NCI-H82 treated with DMSO at 0.1 percent for 48 hours (cell line): ENCODE measurements around the gene EFEMP2.
A peak's percentile ranks its signal among the peaks of the same experiment; 100 is the strongest.
"Not testable (repeated sequence)": the region's sequence is repeated elsewhere in the genome, so short reads cannot be mapped to it uniquely, and the experiment has no call there.

ENCODE experiments used
- DNase-seq: peaks from one replicate; lab custom pipeline; 2025; ENCODE audit not compliant: unreplicated experiment; lab: John Stamatoyannopoulos, UW

Gene EFEMP2

DNA sequence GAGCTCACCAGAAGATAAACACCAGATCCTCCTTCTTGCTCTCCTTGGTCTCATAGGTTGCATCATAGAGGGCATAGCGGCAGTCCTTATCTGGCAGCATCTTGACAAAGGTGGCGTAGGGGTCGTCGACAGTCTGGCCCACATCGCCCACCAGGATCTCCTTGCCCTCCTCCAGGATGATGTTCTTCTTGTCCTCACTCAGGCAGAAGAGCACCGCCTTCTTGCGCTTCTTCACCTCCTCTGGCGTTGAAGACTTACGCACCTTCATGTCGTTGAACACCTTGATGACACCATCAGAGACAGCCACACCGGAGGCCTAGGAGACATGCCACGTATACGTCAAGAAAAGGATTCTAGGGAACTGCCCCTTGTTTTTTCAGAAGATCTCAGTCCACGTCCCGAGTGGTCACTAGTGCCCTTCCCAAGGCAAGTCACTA lies 16.7 kb downstream of the EFEMP2 start:
- DNase-seq: no peak

DNA sequence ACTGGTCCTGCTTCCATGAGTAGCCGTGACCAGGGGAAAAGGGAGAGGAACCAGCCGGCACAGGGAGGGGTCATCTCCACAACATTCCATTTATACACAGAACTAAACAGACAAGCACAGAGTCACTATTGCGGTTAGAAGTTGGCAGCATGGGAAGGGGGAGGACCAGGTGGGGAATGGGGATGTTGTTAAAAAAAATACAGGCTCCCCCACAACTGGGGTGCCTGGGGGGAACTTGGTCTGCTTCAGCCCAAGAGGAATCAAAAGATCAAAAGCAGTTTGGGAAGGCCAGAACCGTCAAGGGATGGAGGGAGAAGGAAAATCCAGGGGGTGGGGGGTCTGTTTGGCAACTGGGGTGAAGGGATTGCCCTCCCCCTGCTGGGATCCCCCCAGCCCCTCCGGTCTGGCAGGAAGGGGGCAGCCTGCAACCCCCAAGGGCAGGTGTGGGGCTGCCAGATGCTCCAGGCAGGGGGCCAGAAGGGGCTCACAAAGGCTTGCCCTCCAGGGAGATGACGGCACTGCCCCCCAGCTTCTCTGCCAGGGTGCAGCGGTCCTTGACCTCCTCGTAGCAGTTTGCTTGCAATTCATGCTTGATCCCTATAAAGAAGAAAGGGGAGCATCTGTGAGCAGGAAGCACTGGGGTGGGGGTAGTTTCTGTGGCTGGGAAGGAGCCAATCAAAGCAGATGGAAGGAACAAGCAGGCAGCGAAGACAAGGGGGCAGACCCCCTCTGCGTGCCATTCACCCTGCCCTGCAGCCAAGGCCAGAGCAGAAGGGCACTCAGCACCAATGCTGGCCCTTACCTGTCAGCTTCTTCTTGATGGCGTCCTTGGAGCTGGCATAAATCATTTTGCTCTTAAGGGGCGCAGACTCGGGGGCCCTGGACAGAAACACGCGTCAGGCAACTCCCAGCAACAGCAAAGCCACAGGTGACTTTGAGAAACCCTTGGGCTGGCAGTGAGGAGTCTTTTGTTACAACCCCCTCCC lies 17.5 kb downstream of the EFEMP2 start:
- no peak for DNase-seq

DNA sequence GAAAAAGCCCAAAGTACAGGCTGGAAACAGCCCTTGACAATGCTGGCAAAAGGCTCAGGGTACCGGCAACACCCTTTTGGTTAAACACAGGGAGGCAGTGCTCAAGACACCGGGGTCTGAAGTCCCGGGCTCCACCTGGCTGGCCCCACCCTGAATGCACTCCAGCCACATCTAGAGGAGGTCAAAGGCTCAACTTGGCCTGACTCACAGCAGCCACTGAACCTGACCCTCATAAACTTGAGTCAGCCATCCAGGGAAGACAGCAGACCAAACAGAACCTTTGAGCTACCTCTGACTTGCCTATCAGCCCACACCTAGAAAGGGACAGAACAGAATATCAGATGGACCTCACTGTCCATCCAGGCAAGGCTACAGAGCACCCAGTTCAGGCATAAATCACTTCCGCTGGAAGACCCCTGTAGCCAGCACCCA lies 18.4 kb downstream of the EFEMP2 start:
- DNase-seq: no peak

DNA sequence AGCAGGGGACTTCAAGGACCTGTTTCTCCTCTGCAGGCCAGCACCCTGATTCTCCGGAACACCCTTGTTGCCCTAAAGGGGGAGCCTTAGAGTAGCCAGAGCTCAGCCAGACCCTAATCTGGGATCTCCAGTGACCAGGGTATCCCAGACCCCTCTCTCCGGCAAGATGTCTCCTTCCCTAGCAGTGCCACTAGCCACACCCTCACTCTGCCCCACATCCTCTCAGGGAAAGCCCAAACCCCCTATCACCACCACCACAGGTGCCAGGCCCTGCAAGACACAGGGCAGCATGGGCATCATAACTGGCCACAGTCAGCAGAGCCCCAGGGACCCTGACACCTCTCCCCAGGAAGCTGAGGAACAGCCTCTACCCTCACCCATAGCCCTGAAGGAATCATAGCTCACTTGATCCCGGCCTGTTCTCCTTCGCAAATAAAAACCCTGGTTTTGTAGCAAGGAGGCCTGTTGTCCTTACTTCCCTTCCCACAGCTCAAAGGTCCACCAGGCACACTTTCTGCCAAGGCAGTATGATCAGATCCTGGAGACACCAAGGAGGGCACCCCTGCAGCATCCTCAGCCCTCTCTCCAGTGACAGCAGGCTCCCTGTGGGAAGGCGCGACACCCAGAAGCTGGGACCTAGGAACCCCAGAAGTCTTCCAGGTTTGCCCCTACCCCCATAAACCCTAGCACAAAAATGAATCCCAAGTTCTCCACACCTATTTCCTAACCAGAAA lies 19.2 kb downstream of the EFEMP2 start:
- no peak for DNase-seq

DNA sequence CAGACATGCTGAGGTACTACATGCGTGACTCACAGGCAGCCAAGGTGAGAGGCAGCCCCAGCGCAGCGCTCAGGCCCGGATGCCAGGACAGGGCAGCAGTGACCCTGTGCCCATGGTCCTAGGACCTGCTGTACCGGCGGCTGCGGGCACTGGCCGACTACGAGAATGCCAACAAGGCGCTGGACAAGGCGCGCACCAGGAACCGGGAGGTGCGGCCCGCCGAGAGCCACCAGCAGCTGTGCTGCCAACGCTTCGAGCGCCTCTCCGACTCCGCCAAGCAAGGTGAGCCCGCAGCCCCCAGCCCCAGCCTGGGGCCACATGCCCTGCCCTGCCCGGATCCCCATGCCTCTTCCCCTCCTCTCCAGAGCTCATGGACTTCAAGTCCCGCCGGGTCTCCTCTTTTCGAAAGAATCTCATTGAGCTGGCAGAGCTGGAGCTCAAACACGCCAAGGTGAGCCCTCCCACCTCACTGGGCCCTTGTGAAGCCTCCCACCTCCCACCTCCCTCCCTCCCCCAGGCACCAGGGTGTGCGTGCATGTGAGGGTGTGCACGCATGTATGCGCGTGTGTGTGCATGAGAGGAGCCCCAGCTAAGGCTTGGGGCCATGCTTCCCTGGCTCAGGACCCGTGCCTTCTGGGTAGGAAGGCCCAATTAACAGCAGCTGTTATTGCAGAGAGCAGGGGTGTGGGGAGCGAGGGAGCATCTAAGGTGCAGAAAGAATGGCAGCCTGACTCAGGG lies 19.9 kb downstream of the EFEMP2 start:
- no peak for DNase-seq

DNA sequence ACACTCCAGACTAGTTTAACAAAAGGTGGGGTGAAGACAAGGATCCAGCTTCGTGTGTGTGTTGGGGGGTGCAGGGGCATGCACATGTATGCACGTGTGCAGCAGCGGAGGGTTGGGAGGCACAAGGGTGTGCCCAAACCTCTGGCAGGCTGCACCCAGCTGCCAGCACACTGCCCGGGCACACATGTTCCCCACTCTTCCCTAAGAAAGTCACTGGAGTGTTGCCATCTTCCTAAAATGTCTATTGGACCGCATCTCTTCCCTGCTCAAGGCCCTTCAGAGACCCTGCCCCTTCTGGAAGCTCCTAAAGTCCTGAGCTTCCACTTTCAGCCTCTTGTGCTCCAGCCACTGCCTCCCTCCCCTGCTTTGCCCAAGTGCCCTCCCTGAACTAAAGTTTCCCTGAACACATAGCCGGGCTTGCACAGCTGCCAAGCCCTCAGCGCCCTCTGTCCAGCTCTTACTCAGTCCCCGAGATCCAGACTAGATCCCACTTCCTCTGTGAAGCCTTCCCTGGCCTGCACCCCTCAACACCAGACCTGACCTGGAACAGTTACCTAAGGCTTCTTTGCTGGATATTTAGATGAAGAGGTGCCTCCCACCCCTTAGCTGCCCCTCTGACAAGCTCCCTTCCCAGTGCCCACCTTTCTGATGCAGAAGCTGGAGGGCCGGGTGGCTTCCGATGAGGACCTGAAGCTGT lies 20.6 kb downstream of the EFEMP2 start:
- DNase-seq: no peak

DNA sequence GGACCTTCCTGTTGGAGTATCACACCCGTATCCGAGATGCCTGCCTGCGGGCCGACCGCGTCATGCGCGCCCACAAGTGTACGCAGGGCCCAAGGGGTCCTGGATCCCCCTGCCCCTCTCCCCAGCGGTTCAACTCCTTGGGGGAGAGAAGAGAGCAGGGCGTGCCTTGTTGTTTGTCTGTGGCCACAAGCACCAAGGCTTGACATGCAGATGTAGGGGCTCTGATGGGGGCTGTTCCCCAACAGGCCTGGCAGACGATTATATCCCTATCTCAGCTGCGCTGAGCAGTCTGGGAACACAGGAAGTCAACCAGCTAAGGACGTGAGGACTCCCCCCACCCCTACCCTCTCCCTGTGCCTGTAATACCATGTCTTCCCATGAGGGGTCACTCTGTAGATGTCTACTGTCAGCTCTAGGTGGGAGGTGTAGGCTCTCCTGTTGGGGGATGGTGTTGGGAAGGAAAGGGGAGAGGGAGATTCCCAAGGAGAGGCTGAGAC lies 21.5 kb downstream of the EFEMP2 start:
- peak; percentile 10 for DNase-seq

DNA sequence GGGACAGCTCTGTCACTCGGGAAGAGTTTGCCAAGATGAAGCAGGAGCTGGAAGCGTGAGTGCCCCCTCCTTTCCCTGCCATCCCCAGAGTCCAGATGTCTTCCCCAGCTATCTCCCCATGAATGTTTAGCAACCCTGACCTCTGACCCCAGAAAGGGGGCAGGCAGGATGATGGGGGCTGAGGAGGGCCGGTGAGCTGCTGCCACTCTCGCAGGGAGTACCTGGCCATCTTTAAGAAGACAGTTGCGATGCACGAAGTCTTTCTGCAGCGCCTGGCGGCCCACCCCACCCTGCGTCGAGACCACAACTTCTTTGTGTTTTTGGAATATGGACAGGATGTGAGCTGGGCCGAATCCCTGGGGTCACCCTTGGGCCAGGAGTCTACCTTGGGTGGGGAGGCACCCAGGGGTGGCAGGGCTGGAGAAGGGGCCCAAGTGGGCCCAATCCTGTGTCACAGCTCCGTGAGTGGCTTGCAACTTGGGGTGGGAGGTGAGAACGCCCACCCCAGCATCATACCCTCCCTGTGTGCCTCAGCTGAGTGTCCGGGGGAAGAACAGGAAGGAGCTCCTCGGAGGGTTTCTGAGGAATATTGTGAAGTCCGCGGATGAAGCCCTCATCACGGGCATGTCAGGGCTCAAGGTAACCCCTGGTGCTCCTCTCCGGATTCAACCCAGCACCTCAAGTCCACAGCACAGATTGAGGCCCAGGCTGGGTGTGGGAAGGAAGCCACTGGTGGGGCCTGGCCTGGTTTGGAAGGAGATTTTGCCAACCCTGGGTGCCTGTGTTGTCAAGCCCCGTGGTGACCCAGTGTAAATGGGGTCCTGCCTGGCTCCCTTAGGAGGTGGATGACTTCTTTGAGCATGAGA lies 22.1 kb downstream of the EFEMP2 start:
- DNase-seq: no peak

DNA sequence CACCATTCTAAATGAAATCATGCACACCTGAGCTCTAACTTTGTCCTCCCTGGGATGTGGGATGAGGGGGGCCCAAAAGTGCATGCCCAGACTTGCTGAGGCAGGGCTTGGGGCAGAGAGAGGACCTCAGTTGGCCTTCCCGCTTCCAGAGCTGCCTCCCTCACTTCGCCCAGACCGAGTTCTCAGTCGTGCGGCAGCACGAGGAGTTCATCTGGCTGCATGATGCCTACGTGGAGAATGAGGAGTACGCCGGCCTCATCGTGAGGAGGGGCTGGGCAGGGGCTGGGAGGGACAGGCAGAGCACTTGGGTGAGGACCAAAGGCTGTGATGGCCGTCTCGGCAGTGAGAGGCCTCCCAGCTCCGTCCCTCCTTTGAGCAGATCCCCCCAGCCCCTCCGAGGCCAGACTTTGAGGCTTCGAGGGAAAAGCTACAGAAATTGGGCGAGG lies 22.8 kb downstream of the EFEMP2 start:
- DNase-seq: no peak

DNA sequence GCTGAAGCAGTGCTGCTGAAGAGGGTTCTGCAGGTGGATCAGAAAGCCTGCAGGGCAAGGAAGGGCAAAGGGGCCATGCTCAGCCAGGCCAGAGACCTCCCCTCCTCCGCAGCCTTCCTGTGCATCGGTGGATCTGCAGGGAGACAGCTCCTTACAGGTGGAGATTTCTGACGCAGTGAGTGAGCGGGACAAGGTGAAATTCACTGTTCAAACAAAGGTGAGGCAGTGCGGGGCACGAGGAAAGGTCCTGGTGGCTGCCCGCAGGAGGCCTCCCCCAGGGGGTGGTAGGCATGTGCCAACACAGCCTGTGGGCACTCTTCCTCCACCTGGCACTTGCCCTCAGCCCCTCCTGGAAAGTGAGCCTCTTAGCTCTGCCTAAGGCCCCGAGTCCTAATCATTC lies 23.2 kb downstream of the EFEMP2 start:
- DNase-seq: no peak

DNA sequence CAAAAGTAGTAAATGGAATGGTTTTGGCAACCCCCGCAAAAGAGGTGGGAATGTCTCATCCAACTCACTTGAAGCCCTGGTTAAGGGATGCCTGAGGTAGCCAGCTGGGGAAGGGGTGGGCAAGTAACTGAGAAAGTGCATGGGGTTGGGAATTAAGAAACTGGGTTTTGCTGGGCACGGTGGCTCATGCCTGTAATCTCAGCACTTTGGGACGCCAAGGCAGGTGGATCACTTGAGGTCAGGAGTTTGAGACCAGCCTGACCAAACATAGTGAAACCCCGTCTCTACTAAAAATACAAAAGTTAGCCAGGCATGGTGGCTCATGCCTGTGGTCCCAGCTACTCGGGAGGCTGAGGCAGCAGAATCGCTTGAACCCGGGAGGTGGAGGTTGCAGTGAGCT lies 23.9 kb downstream of the EFEMP2 start:
- not testable (repeated sequence) for DNase-seq

DNA sequence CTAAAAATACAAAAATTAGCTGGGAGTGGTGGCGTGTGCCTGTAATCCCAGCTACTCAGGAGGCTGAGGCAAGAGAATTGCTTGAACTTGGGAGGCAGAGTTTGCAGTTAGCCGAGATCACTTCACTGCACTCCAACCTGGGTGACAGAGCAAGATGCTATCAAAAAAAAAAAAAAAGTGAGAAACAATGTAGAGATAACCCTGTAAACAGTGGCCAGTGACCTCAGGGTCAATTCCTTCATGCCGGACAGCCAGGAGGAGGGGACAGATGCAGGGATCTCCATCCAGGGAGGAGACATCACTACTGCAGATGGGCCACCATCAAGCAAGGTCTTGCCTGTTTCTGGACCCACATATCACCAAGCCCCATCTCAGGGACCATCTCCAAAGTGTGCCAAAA lies 24.9 kb downstream of the EFEMP2 start:
- no peak for DNase-seq

DNA sequence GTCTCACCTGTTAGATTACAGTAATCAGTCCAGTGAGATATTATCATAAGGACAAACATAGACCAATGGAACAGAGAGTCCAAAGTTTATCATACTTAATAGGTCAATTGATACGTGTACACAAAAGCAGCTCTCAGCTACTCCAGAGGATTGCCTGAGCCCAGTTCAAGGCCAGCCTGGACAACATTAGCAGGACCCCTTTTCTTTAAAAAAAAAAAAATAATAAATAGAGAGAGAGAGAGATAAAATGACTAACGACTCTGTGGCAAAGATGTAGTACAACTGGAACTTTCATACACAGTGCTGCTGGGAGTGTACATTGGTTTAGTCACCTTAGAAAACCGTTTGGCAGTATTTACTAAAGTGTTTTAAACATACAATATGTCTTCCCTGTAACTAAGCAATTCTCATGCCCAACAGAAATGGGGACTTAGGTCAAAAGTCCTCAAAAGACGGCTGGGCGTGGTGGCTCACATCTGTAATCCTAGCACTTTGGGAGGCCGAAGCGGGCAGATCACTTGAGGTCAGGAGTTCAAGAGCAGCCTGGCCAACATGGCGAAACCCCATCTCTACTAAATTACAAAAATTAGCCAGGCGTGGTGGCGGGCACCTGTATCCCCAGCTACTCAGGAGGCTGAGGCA lies 28.2 kb downstream of the EFEMP2 start:
- no peak for DNase-seq

DNA sequence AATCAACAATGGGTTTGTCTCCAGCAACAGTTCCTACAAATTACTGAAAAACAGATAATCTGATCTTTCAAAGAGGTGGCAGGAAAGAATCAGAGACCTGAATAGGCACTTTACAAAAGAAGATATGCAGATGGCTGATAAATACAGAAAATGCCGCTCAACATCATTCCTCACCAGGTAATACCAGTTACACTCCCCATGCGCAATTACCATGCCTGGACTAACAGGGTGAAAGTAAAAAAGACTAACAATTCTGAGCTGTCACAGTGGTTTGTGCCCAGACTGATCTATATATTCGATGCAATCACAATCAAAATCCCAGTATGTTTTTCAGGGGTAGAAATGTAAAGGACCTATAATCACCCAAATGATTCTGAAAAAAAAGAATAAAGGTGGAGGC lies 28.8 kb downstream of the EFEMP2 start:
- DNase-seq: no peak

DNA sequence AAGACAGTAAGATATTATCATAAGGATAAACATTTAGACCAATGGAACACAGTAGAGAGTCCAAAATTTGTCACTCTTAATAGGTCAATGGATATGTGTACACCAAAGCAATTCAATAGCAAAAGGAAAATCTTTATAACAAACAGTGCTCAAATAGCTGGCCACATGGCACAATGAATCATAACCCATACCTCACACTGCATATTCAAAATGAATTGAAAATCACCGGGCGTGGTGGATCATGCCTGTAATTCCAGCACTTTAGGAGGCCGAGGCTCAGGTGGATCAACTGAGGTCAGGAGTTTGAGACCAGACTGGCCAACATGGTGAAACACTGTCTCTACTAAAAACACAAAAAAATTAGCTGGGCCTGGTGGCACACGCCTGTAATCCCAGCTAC lies 30.5 kb downstream of the EFEMP2 start:
- DNase-seq: no peak

DNA sequence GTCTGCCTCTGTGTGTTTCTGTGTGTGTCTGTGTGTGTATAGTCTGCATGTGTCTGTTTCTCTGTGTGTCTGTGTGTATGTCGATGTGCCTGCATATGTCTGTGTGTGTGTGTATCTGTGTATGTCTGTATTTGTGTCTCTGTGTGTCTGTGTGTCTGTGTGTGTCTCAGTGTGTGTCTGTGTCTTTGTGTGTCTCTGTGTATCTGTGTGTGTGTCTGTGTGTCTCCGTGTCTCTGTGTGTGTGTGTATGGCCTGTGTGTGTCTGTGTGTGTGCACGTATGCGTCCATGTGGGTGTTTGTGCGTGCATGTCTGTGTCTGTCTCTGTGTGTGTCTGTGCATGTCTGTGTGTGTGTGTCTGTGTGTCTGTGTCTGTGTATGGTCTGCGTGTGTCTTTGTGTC lies 38.4 kb downstream of the EFEMP2 start:
- DNase-seq: no peak

DNA sequence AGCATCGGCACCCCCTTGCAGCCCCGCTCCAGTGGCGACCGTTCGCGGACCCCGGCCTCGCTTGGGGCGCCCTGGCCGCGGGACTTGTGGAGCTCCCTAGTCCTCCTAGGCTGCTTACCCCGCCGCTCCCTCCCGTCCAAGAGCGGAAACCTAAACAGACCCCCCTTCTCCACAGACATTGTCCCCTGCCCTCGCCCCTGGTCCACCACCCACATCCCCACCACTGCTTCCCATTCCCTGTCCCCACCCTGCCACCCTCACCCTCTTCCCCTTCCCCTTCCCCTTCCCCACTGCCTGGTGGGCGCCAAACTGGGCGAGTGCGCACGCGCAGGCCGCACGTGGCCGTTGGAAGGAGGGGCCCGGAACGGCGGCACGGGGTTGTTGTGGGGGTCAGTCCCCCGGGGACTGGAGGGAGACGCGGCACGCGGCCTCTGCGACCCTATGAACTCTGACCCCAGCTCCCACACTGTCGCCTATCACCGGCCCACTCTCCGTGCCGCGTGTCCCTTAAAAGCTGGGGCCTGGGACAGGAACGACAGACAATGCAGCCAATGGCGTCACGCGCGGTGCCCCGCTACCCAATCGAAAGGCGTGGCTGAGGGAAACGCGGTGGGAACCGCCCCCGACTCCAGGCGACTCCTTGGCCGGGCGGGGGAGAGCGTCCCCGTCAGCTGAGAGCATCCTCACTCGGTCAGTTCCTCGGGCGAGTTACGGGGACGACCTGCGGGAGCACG lies 39.1 kb downstream of the EFEMP2 start, which contains the start of gene SNX32:
SNX32 (plus strand) TSS at position 667 of the 734 bp plus-strand sequence. CDS start 103 bp downstream, outside the sequence.
- DNase-seq: peak; percentile 71

DNA sequence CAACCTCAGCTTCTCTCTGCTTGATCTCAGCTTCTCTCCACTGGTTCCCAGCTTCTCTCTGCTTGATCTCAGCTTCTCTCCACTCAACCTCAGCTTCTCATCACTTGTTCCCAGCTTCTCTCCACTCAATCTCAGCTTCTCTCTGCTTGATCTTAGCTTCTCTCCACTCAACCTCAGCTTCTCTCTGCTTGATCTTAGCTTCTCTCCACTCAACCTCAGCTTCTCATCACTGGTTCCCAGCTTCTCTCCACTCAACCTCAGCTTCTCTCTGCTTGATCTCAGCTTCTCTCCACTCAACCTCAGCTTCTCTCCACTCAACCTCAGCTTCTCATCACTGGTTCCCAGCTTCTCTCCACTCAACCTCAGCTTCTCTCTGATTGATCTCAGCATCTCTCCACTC lies 40.4 kb downstream of the EFEMP2 start:
- not testable (repeated sequence) for DNase-seq
